H1 (cell line): ENCODE results near the gene PLCB1. TPM values are rescaled to one million over a fixed set of nuclear protein-coding genes. Genes with fewer than 3 reads are reported as not detected.

Experiments
- CBX5 ChIP-seq: fragments of 300-800, 300-1000 bp; sonication (generic); IDR thresholded peaks from 2 replicates; pipeline ENCODE4 v1.7.1; 2016; ENCODE audit warnings: antibody characterized with exemption, low read length, low read depth
- CHD2 ChIP-seq: IDR thresholded peaks from 2 replicates; pipeline ENCODE4 v1.6.1; 2012; ENCODE audit warnings: low read length, improper control_type of control experiment
- KDM1A ChIP-seq: fragments of 200-600, 300-600 bp; sonication (generic); IDR thresholded peaks from 2 replicates; pipeline ENCODE4 v1.7.1; 2016; ENCODE audit warnings: mild to moderate bottlenecking, low read length, borderline replicate concordance
- SUZ12 ChIP-seq: fragments of 200-600 bp; sonication (generic); IDR thresholded peaks from 2 replicates; pipeline ENCODE4 v1.6.1; 2012; ENCODE audit warnings: mild to moderate bottlenecking, inconsistent platforms, low read length, moderate library complexity, mixed read lengths
- polyA plus RNA-seq, 7 experiments: library from polyadenylated mRNA; depleted of rRNA in 3 of 7; stranded (reverse) in 5 of 7; unstranded in 2 of 7; fragments of >200 nt in 5 of 7; fragments of 200-250 nt in 2 of 7; gene quantifications; 1 replicate in 5 of 7; 2 replicates in 1 of 7; 4 replicates in 1 of 7; pipeline versions ENCODE4 v1.2.1 to v1.2.3, GENCODE V29; 2011 to 2013; ENCODE audit warnings: missing spikeins in 2 of 7, mixed read lengths in 2 of 7
- total RNA-seq: library from RNA; stranded (reverse); fragmentation: NEBNext Ultra II Directional; extraction: Animal tissue kit (Norgen Biotek cat#: 25700); gene quantifications from 2 replicates; pipeline ENCODE4 v1.2.1, GENCODE V29; 2021

PLCB1 gene
- total and polyA plus RNA-seq, 2 of the 8 experiments (the other 6 are each of a cell fraction or from before 2014, with no cell fraction given), result 2.6 to 9.1 TPM

DNA sequence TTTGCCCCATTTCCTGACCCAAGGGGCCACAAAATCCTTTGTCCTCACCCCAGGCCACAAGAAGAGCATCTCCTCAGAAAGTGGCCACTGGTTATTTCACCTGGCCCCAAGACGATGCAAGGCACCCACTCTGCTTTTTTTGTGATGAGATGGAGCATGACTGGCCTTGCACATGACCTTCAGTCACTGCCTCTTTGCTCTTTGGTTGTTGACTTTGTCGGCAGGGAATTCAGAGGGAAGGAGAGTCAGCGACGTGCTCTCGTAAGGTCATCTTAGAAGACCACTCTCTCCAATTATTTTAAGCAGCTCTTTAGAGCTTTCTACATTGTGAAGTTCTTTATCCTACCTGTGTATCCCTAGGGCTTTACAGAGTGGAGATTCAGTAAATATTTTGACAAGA lies 306.7 kb downstream of the PLCB1 start (continued):
- TF ChIP-seq CHD2 (no peak), KDM1A (no peak), CBX5 (no peak), SUZ12 (no peak)
